Measurements from ENCODE around the gene UGCG.

DNA sequence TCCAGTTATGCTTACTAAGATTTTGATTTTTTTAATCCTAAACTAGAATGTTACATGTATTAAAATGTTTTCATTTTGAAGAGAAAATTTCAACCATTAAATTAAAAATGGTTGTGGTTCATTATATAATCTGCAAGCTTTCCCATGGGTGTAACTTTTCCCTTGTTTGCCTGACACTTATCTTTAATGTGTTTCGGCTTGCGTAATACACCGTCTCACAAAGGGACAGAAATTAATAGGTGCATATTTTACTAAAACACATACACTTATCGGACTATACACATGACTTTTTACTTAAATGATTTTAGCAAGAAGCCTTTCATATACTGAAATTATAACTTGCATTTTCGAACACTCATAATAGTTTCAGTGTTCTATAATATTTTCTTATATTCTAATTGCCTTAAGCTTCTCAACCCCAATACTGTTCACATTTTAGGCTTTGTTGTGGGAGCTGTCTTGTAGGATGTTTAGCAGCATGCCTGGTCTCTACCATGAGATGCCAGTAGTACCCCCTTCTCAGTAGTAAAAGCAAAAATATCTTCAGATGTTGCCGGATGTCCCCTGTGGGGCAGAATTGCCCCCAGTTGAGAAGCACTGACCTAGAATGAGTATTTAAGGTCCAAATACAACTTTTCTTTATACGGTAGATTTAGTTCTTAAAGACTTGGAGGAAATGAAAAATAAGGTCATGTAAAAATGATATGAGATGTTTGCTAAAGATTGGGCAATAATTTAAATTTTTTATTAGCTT, 28.6 kb downstream of the UGCG start:
- no peak for TF ChIP-seq POLR2A (IDR thresholded peaks at IDR 0.05)
- TF ChIP-seq, protein P1, sequence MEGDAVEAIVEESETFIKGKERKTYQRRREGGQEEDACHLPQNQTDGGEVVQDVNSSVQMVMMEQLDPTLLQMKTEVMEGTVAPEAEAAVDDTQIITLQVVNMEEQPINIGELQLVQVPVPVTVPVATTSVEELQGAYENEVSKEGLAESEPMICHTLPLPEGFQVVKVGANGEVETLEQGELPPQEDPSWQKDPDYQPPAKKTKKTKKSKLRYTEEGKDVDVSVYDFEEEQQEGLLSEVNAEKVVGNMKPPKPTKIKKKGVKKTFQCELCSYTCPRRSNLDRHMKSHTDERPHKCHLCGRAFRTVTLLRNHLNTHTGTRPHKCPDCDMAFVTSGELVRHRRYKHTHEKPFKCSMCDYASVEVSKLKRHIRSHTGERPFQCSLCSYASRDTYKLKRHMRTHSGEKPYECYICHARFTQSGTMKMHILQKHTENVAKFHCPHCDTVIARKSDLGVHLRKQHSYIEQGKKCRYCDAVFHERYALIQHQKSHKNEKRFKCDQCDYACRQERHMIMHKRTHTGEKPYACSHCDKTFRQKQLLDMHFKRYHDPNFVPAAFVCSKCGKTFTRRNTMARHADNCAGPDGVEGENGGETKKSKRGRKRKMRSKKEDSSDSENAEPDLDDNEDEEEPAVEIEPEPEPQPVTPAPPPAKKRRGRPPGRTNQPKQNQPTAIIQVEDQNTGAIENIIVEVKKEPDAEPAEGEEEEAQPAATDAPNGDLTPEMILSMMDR (IDR thresholded peaks at IDR 0.05), result no peak

Data from esophagus squamous epithelium (tissue), 4 donors.